IMR-90 (cell line): Measurements from ENCODE around the gene MAPKAP1. TPM values are rescaled to one million over a fixed set of nuclear protein-coding genes. Genes with fewer than 3 reads are reported as not detected.

Experiments used
- ATAC-seq: fragments of 200-7000 bp; cut with Tn5 transposase; 2 replicates; pipeline ENCODE4 v1.9.1; 2020; ENCODE audit warnings: low read depth, mild to moderate bottlenecking, moderate library complexity
- BruUV-seq: library from RNA; stranded (reverse); fragments of 400-500 nt; replicated peaks from 2 replicates; lab custom pipeline; 2021; lab: Mats Ljungman, UMichigan
- CTCF ChIA-PET: fragments of 300-600 bp; formaldehyde crosslinking; extraction: SDS; loops from one replicate; lab custom pipeline; 2021; ENCODE audit warnings: antibody characterized with exemption; lab: Yijun Ruan, JAX
- POLR2A ChIA-PET: fragments of 300-600 bp; sonication (Branson Sonifier 250); formaldehyde crosslinking; loops from one replicate; lab custom pipeline; 2022; ENCODE audit warnings: antibody characterized with exemption; ENCODE audit not compliant: unreplicated experiment; lab: Charles Lee
- DNase-seq: peaks from one replicate; pipeline ENCODE4 v3.0.0; 2013
- H2AFZ ChIP-seq: replicated peaks from 2 replicates; pipeline ENCODE3; 2013; ENCODE audit warnings: low read length, mild to moderate bottlenecking; ENCODE audit not compliant: poor library complexity
- H2AK5ac ChIP-seq: 2 replicates; pipeline ENCODE4 v1.6.1; 2013; ENCODE audit warnings: low read depth, low read length, inconsistent platforms
- H2AK9ac ChIP-seq: replicated peaks from 2 replicates; pipeline ENCODE3; 2013; ENCODE audit warnings: mild to moderate bottlenecking, low read depth, low read length, moderate library complexity; ENCODE audit not compliant: poor library complexity
- H2BK120ac ChIP-seq: 2 replicates; pipeline ENCODE4 v1.6.1; 2013; ENCODE audit warnings: low read depth, low read length, inconsistent platforms
- H2BK15ac ChIP-seq: 3 replicates; pipeline ENCODE4 v1.6.1; 2013; ENCODE audit warnings: low read depth, low read length, inconsistent platforms
- H2BK20ac ChIP-seq: 2 replicates; pipeline ENCODE4 v1.6.1; 2013; ENCODE audit warnings: low read depth, mild to moderate bottlenecking, inconsistent platforms, low read length, moderate library complexity
- H2BK5ac ChIP-seq: 2 replicates; pipeline ENCODE4 v1.6.1; 2013; ENCODE audit warnings: mild to moderate bottlenecking, low read depth, low read length, inconsistent platforms; ENCODE audit not compliant: poor library complexity, severe bottlenecking
- H3K14ac ChIP-seq: replicated peaks from 2 replicates; pipeline ENCODE4 v1.6.1; 2013; ENCODE audit warnings: low read depth, low read length, inconsistent platforms
- H3K18ac ChIP-seq: 2 replicates; pipeline ENCODE4 v1.6.1; 2013; ENCODE audit warnings: low read depth, low read length, control low read depth
- H3K23ac ChIP-seq: 2 replicates; pipeline ENCODE4 v1.6.1; 2013; ENCODE audit warnings: low read depth, low read length, inconsistent platforms
- H3K27ac ChIP-seq: 2 replicates; pipeline ENCODE4 v1.5.1; 2013; ENCODE audit warnings: mild to moderate bottlenecking, control low read depth, low read length; ENCODE audit not compliant: insufficient read depth
- H3K27me3 ChIP-seq: 2 replicates; pipeline ENCODE4 v1.6.1; 2013; ENCODE audit warnings: low read length; ENCODE audit not compliant: control insufficient read depth, insufficient read depth
- H3K36me3 ChIP-seq: 2 replicates; pipeline ENCODE4 v1.6.1; 2013; ENCODE audit warnings: low read length, mixed read lengths; ENCODE audit not compliant: control insufficient read depth, insufficient read depth
- H3K4ac ChIP-seq: 2 replicates; pipeline ENCODE4 v1.6.1; 2013; ENCODE audit warnings: low read depth, low read length, inconsistent platforms
- H3K4me1 ChIP-seq: 2 replicates; pipeline ENCODE4 v1.6.1; 2013; ENCODE audit warnings: low read length, mixed read lengths; ENCODE audit not compliant: control insufficient read depth, insufficient read depth
- H3K4me2 ChIP-seq: 2 replicates; pipeline ENCODE4 v1.6.1; 2013; ENCODE audit warnings: low read depth, mild to moderate bottlenecking, control low read depth, low read length, moderate library complexity
- H3K4me3 ChIP-seq: 2 replicates; pipeline ENCODE4 v1.5.1; 2013; ENCODE audit warnings: low read depth, mild to moderate bottlenecking, control low read depth, low read length, moderate library complexity; ENCODE audit not compliant: insufficient read depth
- H3K56ac ChIP-seq: 2 replicates; pipeline ENCODE4 v1.6.1; 2013; ENCODE audit warnings: low read length, inconsistent platforms; ENCODE audit not compliant: insufficient read depth; ENCODE audit errors: extremely low read depth
- H3K79me1 ChIP-seq, 2 experiments: 2 replicates each; pipeline ENCODE4 v1.6.1; 2013; ENCODE audit warnings: low read length in 2 of 2, inconsistent platforms in 1 of 2, low read depth in 1 of 2
- H3K9ac ChIP-seq: 2 replicates; pipeline ENCODE4 v1.6.1; 2013; ENCODE audit warnings: low read depth, low read length, control low read depth
- H3K9me1 ChIP-seq: 2 replicates; pipeline ENCODE4 v1.6.1; 2013; ENCODE audit warnings: low read length, inconsistent platforms; ENCODE audit not compliant: insufficient read depth
- H3K9me3 ChIP-seq: 2 replicates; pipeline ENCODE4 v1.6.1; 2013; ENCODE audit warnings: low read length; ENCODE audit not compliant: control insufficient read depth, insufficient read depth
- H4K20me1 ChIP-seq: 2 replicates; pipeline ENCODE4 v1.6.1; 2013; ENCODE audit warnings: low read length, inconsistent platforms; ENCODE audit not compliant: insufficient read depth
- H4K5ac ChIP-seq: 2 replicates; pipeline ENCODE4 v1.6.1; 2013; ENCODE audit warnings: mild to moderate bottlenecking, low read depth, low read length, control low read depth
- H4K8ac ChIP-seq, 2 experiments: 2 replicates each; pipeline ENCODE4 v1.6.1; 2013; ENCODE audit warnings: low read depth in 2 of 2, low read length in 2 of 2, control low read depth in 1 of 2, inconsistent platforms in 1 of 2
- H4K91ac ChIP-seq: 2 replicates; pipeline ENCODE4 v1.6.1; 2013; ENCODE audit warnings: low read depth, low read length, inconsistent platforms; ENCODE audit not compliant: insufficient read depth
- CHD1 ChIP-seq: IDR thresholded peaks from 2 replicates; pipeline ENCODE4 v1.6.1; 2012; ENCODE audit warnings: low read depth, low read length, improper control_type of control experiment
- MAZ ChIP-seq: IDR thresholded peaks from 2 replicates; pipeline ENCODE4 v1.6.1; 2012; ENCODE audit warnings: low read depth, mild to moderate bottlenecking, low read length, improper control_type of control experiment, moderate library complexity, borderline replicate concordance
- MXI1 ChIP-seq: IDR thresholded peaks from 2 replicates; pipeline ENCODE4 v1.6.1; 2012; ENCODE audit warnings: low read depth, mild to moderate bottlenecking, low read length, moderate library complexity, borderline replicate concordance
- NFE2L2 ChIP-seq: fragments of 150-350 bp; IDR thresholded peaks from 2 replicates; pipeline ENCODE4 v1.6.1; 2016; ENCODE audit warnings: low read depth, mild to moderate bottlenecking, low read length
- RAD21 ChIP-seq: IDR thresholded peaks from 2 replicates; pipeline ENCODE4 v1.6.1; 2012; ENCODE audit warnings: low read length, improper control_type of control experiment
- RCOR1 ChIP-seq: IDR thresholded peaks from 2 replicates; pipeline ENCODE4 v1.6.1; 2012; ENCODE audit warnings: mild to moderate bottlenecking, low read length, improper control_type of control experiment; ENCODE audit not compliant: insufficient replicate concordance
- WGBS, 2 experiments: methylation state at CpG; one replicate each; pipeline versions ENCODE4 v1.1.5 to v1.1.7; 2013; ENCODE audit warnings: missing lambda C conversion rate in 2 of 2; ENCODE audit not compliant: insufficient read length in 1 of 2; ENCODE audit errors: extremely low coverage in 2 of 2; 5-methylcytosine and 5-hydroxymethylcytosine counted together
- dilution Hi-C: fragments of 300-500 bp; cut with HindIII; formaldehyde crosslinking; loops from one replicate; pipeline ENCODE4 v1.14.3; 2018; ENCODE audit warnings: low sequenced_read_pairs; ENCODE audit not compliant: unreplicated experiment
- in situ Hi-C: fragments of 300-500 bp; cut with MboI; formaldehyde crosslinking; loops from 3 replicates; pipeline ENCODE4 v1.14.3; 2019; ENCODE audit warnings: low sequenced_read_pairs, inconsistent platforms, mixed read lengths
- intact Hi-C: fragments of 100-400 bp; cut with micrococcal nuclease; formaldehyde crosslinking; loops from 2 replicates; pipeline ENCODE4 v1.10.0; 2022
- polyA plus RNA-seq, 3 experiments: library from polyadenylated mRNA; depleted of rRNA; stranded (reverse); fragments of >200 nt; gene quantifications; 2 replicates each; pipeline ENCODE4 v1.2.3, GENCODE V29; 2012; ENCODE audit warnings: low replicate concordance in 1 of 3
- total RNA-seq: library from RNA; depleted of rRNA; stranded (reverse); fragments of >200 nt; gene quantifications from 2 replicates; pipeline ENCODE4 v1.2.3, GENCODE V29; 2012
- TF ChIP-seq, protein P1 (sequence below): fragments of 150-350 bp; IDR thresholded peaks from 2 replicates; pipeline ENCODE4 v1.6.1; 2017; ENCODE audit warnings: mild to moderate bottlenecking, antibody characterized with exemption, low read length, low read depth
- TF ChIP-seq, protein P2 (sequence below): conservative IDR thresholded peaks from 2 replicates; pipeline ENCODE4 v1.5.1; 2012; ENCODE audit warnings: mild to moderate bottlenecking, low read depth, low read length, improper control_type of control experiment

The MAPKAP1 gene
- total and polyA plus RNA-seq, 2 of the 4 experiments (the other 2 are of a cell fraction): 87.2 to 158 TPM

DNA sequence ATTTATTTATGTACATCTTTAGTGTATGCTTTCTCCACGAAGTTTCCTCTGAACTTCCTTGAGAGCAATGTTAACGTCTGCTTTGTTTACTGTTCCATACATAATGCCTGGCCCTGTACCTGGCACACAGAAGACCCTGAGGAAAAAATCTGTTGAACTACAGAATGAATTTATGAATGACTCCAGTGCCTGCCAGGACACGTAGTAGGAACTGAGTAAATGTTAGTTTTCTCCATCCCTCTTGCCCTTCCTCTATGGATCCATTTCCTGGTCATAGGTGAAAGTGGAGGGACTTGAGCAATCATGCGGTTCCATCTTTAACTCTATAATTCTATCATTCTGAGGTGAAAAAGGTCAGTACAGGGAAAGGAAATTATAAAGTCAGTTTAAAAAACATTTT lies 117.7 kb downstream of the MAPKAP1 start:
- H4K20me1 ChIP-seq: peaks cover 47% of the 10 kb centered on the region
- no peak overlapping the region for H2AK5ac ChIP-seq
- TF ChIP-seq CHD1 (no peak), RAD21 (no peak), MAZ (no peak), MXI1 (no peak), RCOR1 (no peak), NFE2L2 (no peak)
- TF ChIP-seq, protein P1, sequence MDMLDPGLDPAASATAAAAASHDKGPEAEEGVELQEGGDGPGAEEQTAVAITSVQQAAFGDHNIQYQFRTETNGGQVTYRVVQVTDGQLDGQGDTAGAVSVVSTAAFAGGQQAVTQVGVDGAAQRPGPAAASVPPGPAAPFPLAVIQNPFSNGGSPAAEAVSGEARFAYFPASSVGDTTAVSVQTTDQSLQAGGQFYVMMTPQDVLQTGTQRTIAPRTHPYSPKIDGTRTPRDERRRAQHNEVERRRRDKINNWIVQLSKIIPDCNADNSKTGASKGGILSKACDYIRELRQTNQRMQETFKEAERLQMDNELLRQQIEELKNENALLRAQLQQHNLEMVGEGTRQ: no peak
- TF ChIP-seq, protein P2, sequence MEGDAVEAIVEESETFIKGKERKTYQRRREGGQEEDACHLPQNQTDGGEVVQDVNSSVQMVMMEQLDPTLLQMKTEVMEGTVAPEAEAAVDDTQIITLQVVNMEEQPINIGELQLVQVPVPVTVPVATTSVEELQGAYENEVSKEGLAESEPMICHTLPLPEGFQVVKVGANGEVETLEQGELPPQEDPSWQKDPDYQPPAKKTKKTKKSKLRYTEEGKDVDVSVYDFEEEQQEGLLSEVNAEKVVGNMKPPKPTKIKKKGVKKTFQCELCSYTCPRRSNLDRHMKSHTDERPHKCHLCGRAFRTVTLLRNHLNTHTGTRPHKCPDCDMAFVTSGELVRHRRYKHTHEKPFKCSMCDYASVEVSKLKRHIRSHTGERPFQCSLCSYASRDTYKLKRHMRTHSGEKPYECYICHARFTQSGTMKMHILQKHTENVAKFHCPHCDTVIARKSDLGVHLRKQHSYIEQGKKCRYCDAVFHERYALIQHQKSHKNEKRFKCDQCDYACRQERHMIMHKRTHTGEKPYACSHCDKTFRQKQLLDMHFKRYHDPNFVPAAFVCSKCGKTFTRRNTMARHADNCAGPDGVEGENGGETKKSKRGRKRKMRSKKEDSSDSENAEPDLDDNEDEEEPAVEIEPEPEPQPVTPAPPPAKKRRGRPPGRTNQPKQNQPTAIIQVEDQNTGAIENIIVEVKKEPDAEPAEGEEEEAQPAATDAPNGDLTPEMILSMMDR: no peak
- H2BK15ac ChIP-seq: no peak overlapping the region
- H3K36me3 ChIP-seq: peaks cover 7% of the 10 kb centered on the region
- H3K27me3 ChIP-seq: no peaks in the 10 kb centered on the region
- no peak overlapping the region for H3K4me2 ChIP-seq
- dilution Hi-C loops (no loop called here), in situ Hi-C loops (no loop called here), intact Hi-C loops (no loop called here)
- H3K27ac ChIP-seq: no peak overlapping the region
- no peak overlapping the region for H2AK9ac ChIP-seq
- no peak overlapping the region for H3K4me3 ChIP-seq
- ChIA-PET CTCF (no interaction called here), POLR2A (no interaction called here)
- no peak overlapping the region for H2BK5ac ChIP-seq
- no peak for DNase-seq
- peaks cover 2% of the 10 kb centered on the region for H3K4me1 ChIP-seq
- no peak overlapping the region for H2BK20ac ChIP-seq
- no peak overlapping the region for H3K4ac ChIP-seq
- BruUV-seq: no TSS peak
- no peak overlapping the region for H3K14ac ChIP-seq
- no peak overlapping the region for H3K23ac ChIP-seq
- no peak overlapping the region for H3K56ac ChIP-seq
- no peak overlapping the region for H2AFZ ChIP-seq
- H4K91ac ChIP-seq: no peak overlapping the region
- no peak overlapping the region for H2BK120ac ChIP-seq
- no peak overlapping the region for H4K8ac ChIP-seq
- H3K79me1 ChIP-seq: peaks cover 31 to 72% of the 10 kb centered on the region in 2 experiments
- H4K5ac ChIP-seq: no peak overlapping the region
- no peaks in the 10 kb centered on the region for H3K9me3 ChIP-seq
- H3K9ac ChIP-seq: no peak overlapping the region
- ATAC-seq: no peak
- WGBS, 2 experiments: 80% methylated on average over 1 of the region's 4 CpGs; no CpG with 5 or more reads in 1 of the 2 experiments
- peaks cover 23% of the 10 kb centered on the region for H3K9me1 ChIP-seq
- H3K18ac ChIP-seq: no peak overlapping the region
